HCT116 (cell line): ENCODE data around the gene VSTM2L. TPM values are rescaled to one million over a fixed set of nuclear protein-coding genes. Genes with fewer than 3 reads are reported as not detected.

Experiments used
- ATAC-seq: fragments of 200-7000 bp; cut with Tn5 transposase; 2 replicates; pipeline ENCODE4 v1.9.1; 2020; ENCODE audit warnings: mild to moderate bottlenecking, moderate library complexity
- BruUV-seq: library from RNA; stranded (reverse); fragments of 400-500 nt; replicated peaks from 2 replicates; lab custom pipeline; 2021; lab: Mats Ljungman, UMichigan
- CTCF ChIA-PET: fragments of 300-600 bp; sonication (Branson Sonifier 250); formaldehyde crosslinking; loops from one replicate; lab custom pipeline; 2021; ENCODE audit warnings: antibody characterized with exemption; lab: Charles Lee
- POLR2A ChIA-PET: fragments of 300-600, 350-600 bp; sonication (Branson Sonifier 250); formaldehyde crosslinking; loops from one replicate; lab custom pipeline; 2021; ENCODE audit warnings: antibody characterized with exemption; lab: Charles Lee
- RAD21 ChIA-PET, 2 experiments: fragments of 300-600 bp; sonication (Branson Sonifier 250); formaldehyde crosslinking; loops; one replicate each; lab custom pipeline; 2023; ENCODE audit warnings: low total read pairs in 2 of 2; ENCODE audit not compliant: uncharacterized antibody in 2 of 2, unreplicated experiment in 2 of 2, low non-redundant PET in 1 of 2; lab: Charles Lee
- DNase-seq: peaks from one replicate; pipeline ENCODE4 v3.0.0-alpha.2; 2010; ENCODE audit warnings: low read depth, low spot score
- H2AFZ ChIP-seq: fragments of 200-600 bp; shearing (Covaris generic), sonication (generic); 2 replicates; pipeline ENCODE4 v1.6.1; 2017; ENCODE audit warnings: low read depth, mixed run types, mixed read lengths, antibody characterized with exemption, low read length; ENCODE audit not compliant: poor library complexity, severe bottlenecking
- H3K27ac ChIP-seq: 2 replicates; pipeline ENCODE4 v1.5.1; 2012; ENCODE audit warnings: low read depth, low read length
- H3K27me3 ChIP-seq: fragments of 200-600 bp; sonication (generic); 2 replicates; pipeline ENCODE4 v1.6.1; 2016; ENCODE audit warnings: mixed run types, low read length, mixed read lengths; ENCODE audit not compliant: insufficient read depth
- H3K36me3 ChIP-seq, 2 experiments: fragments of 200-500 bp in 1 of 2; fragments of 200-600 bp in 1 of 2; sonication (Bioruptor generic) in 1 of 2; sonication (generic) in 1 of 2; 2 replicates each; pipeline versions ENCODE4 v1.5.1 to v1.6.1; 2014 to 2016; ENCODE audit warnings: low read length in 2 of 2, inconsistent platforms in 1 of 2, mixed read lengths in 1 of 2, mixed run types in 1 of 2; ENCODE audit not compliant: insufficient read depth in 2 of 2, control insufficient read depth in 1 of 2
- H3K4me1 ChIP-seq, 2 experiments: fragments of 200-600 bp in 1 of 2; sonication (generic) in 1 of 2; 2 replicates each; pipeline versions ENCODE4 v1.5.1 to v1.6.1; 2012 to 2017; ENCODE audit warnings: low read length in 2 of 2, inconsistent platforms in 1 of 2, mild to moderate bottlenecking in 1 of 2, mixed read lengths in 1 of 2, mixed run types in 1 of 2, moderate library complexity in 1 of 2; ENCODE audit not compliant: insufficient read depth in 2 of 2, control insufficient read depth in 1 of 2
- H3K4me2 ChIP-seq: fragments of 200-600 bp; sonication (generic); 2 replicates; pipeline ENCODE4 v1.6.1; 2017; ENCODE audit warnings: mixed run types, low read length, mixed read lengths
- H3K4me3 ChIP-seq, 2 experiments: fragments of 200-600 bp in 1 of 2; sonication (generic) in 1 of 2; replicated peaks in 1 of 2; 2 replicates each; pipeline ENCODE4 v1.5.1; 2011 to 2016; ENCODE audit warnings: low read length in 2 of 2, control low read depth in 1 of 2, low read depth in 1 of 2, mild to moderate bottlenecking in 1 of 2, mixed read lengths in 1 of 2, mixed run types in 1 of 2
- H3K79me2 ChIP-seq: fragments of 200-600 bp; sonication (generic); 2 replicates; pipeline ENCODE4 v1.6.1; 2017; ENCODE audit warnings: mild to moderate bottlenecking, mixed run types, low read length, moderate library complexity, mixed read lengths; ENCODE audit not compliant: insufficient read depth
- H3K9ac ChIP-seq: fragments of 200-600 bp; sonication (generic); 2 replicates; pipeline ENCODE4 v1.6.1; 2016; ENCODE audit warnings: low read length, mixed read lengths
- H3K9me2 ChIP-seq: fragments of 200-600 bp; sonication (generic), shearing (Covaris generic); 2 replicates; pipeline ENCODE4 v1.6.1; 2017; ENCODE audit warnings: mixed run types, mild to moderate bottlenecking, moderate library complexity; ENCODE audit not compliant: insufficient read depth
- H3K9me3 ChIP-seq, 2 experiments: fragments of 200-500 bp in 1 of 2; fragments of 200-600 bp in 1 of 2; sonication (Bioruptor generic) in 1 of 2; sonication (generic) in 1 of 2; 2 replicates each; pipeline ENCODE4 v1.6.1; 2014 to 2017; ENCODE audit warnings: low read length in 2 of 2, mixed read lengths in 2 of 2, inconsistent platforms in 1 of 2, low read depth in 1 of 2, mild to moderate bottlenecking in 1 of 2, mixed run types in 1 of 2, moderate library complexity in 1 of 2; ENCODE audit not compliant: control insufficient read depth in 1 of 2, insufficient read depth in 1 of 2
- H4K20me1 ChIP-seq: fragments of 200-600 bp; sonication (generic), shearing (Covaris generic); 2 replicates; pipeline ENCODE4 v1.6.1; 2017; ENCODE audit warnings: mixed run types, mild to moderate bottlenecking, moderate library complexity; ENCODE audit not compliant: insufficient read depth
- ATF3 ChIP-seq: IDR thresholded peaks from 2 replicates; pipeline ENCODE4 v1.6.1; 2012
- CBX3 ChIP-seq: IDR thresholded peaks from 2 replicates; pipeline ENCODE4 v1.6.1; 2012; ENCODE audit warnings: low read depth
- CEBPB ChIP-seq: IDR thresholded peaks from 2 replicates; pipeline ENCODE4 v1.6.1; 2012; ENCODE audit warnings: low read depth
- CTCF ChIP-seq, 3 experiments: fragments of 200-600 bp in 1 of 3; sonication (generic) in 1 of 3; IDR thresholded peaks in 2 of 3; conservative IDR thresholded peaks in 1 of 3; 2 replicates each; pipeline ENCODE4 v1.5.1; 2012 to 2017; ENCODE audit warnings: low read depth in 2 of 3, low read length in 2 of 3, antibody characterized with exemption in 1 of 3, borderline replicate concordance in 1 of 3, control low read depth in 1 of 3, mild to moderate bottlenecking in 1 of 3, mixed read lengths in 1 of 3, mixed run types in 1 of 3, moderate library complexity in 1 of 3; ENCODE audit not compliant: insufficient read depth in 1 of 3
- EGR1 ChIP-seq: IDR thresholded peaks from 2 replicates; pipeline ENCODE4 v1.6.1; 2012; ENCODE audit warnings: low read depth
- ELF1 ChIP-seq: IDR thresholded peaks from 2 replicates; pipeline ENCODE4 v1.6.1; 2012; ENCODE audit warnings: low read depth, borderline replicate concordance
- EZH2 ChIP-seq: fragments of 200-600 bp; sonication (generic); IDR thresholded peaks from 2 replicates; pipeline ENCODE4 v1.6.1; 2017; ENCODE audit warnings: antibody characterized with exemption, mixed run types
- EZH2phosphoT487 ChIP-seq: fragments of 200-600 bp; IDR thresholded peaks from 2 replicates; pipeline ENCODE4 v1.6.1; 2018; ENCODE audit warnings: antibody characterized with exemption, borderline replicate concordance
- JUND ChIP-seq: IDR thresholded peaks from 2 replicates; pipeline ENCODE4 v1.6.1; 2012
- MAX ChIP-seq: IDR thresholded peaks from 2 replicates; pipeline ENCODE4 v1.6.1; 2012
- POLR2AphosphoS5 ChIP-seq: IDR thresholded peaks from 2 replicates; pipeline ENCODE4 v1.6.1; 2011; ENCODE audit warnings: mild to moderate bottlenecking, low read depth, low read length, moderate library complexity
- RAD21 ChIP-seq: IDR thresholded peaks from 2 replicates; pipeline ENCODE4 v1.6.1; 2012; ENCODE audit warnings: low read depth, mild to moderate bottlenecking
- SIN3A ChIP-seq: IDR thresholded peaks from 2 replicates; pipeline ENCODE4 v1.6.1; 2012; ENCODE audit warnings: low read depth
- SP1 ChIP-seq: IDR thresholded peaks from 2 replicates; pipeline ENCODE4 v1.6.1; 2012; ENCODE audit warnings: low read depth
- TCF7L2 ChIP-seq: IDR thresholded peaks from 2 replicates; pipeline ENCODE4 v1.7.0; 2011; ENCODE audit warnings: borderline replicate concordance, inconsistent platforms; ENCODE audit not compliant: insufficient read depth, insufficient read length; ENCODE audit errors: extremely low read depth
- YY1 ChIP-seq: IDR thresholded peaks from 2 replicates; pipeline ENCODE4 v1.6.1; 2011; ENCODE audit warnings: low read length, low read depth, moderate library complexity, mild to moderate bottlenecking; ENCODE audit not compliant: insufficient replicate concordance; ENCODE audit errors: extremely low read depth
- ZBTB33 ChIP-seq: IDR thresholded peaks from 2 replicates; pipeline ENCODE4 v1.6.1; 2011; ENCODE audit warnings: mild to moderate bottlenecking, low read length, moderate library complexity; ENCODE audit not compliant: insufficient replicate concordance; ENCODE audit errors: extremely low read depth
- intact Hi-C: fragments of 100-400 bp; cut with micrococcal nuclease; formaldehyde crosslinking; loops from 2 replicates; pipeline ENCODE4 v1.10.0; 2022
- total RNA-seq: library from RNA; stranded (reverse); gene quantifications from one replicate; pipeline ENCODE4 v1.2.1, GENCODE V29; 2021; ENCODE audit not compliant: unreplicated experiment

Gene VSTM2L
- total RNA-seq, 1 experiment from 2014 or later: 0.69 TPM

GRCh38 chr20:37991908-37992307 lies 89.0 kb downstream of the VSTM2L start:
- Histone ChIP-seq H3K27me3 (no peaks in the 10 kb centered on the region), H3K9me3 (no peaks in the 10 kb centered on the region), H3K4me2 (no peak overlapping the region), H3K9ac (no peak overlapping the region), H3K36me3 (peaks cover 42 to 43% of the 10 kb centered on the region in 2 experiments; a peak in 3 of 4 replicates), H3K9me2 (no peaks in the 10 kb centered on the region), H2AFZ (no peak overlapping the region), H3K79me2 (no peaks in the 10 kb centered on the region), H4K20me1 (no peaks in the 10 kb centered on the region), H3K4me3 (no peak overlapping the region), H3K27ac (no peak overlapping the region), H3K4me1 (0 out of 4 replicates have a peak, but pooled peaks cover 0 to 3% of the 10 kb centered on the region in 2 experiments)
- ATAC-seq: no peak
- CTCF ChIA-PET: interaction anchor here (1.0 kb wide), 1 partner anchor 428 kb away, joined by 5 read pairs; no protein-coding TSS in a partner anchor
- intact Hi-C loops: loop anchor here (1.0 kb wide), 1 partner anchor 428 kb away; no protein-coding TSS in a partner anchor
- DNase-seq: no peak
- no peak for TF ChIP-seq SIN3A
- no peak for TF ChIP-seq CEBPB
- no peak for TF ChIP-seq RAD21
- TF ChIP-seq EZH2phosphoT487: no peak
- no peak for TF ChIP-seq SP1
- no peak for TF ChIP-seq ZBTB33
- no peak for TF ChIP-seq CTCF (IDR thresholded peaks at IDR 0.05 in 2 of 3, conservative IDR thresholded peaks at IDR 0.05 in 1 of 3; ENCODE audit: borderline replicate concordance in 1 of 3, insufficient read depth in 1 of 3, low read depth in 2 of 3, low read length in 2 of 3)
- TF ChIP-seq POLR2AphosphoS5: no peak
- TF ChIP-seq EGR1: no peak
- no peak for TF ChIP-seq JUND
- no peak for TF ChIP-seq TCF7L2
- no peak for TF ChIP-seq YY1
- TF ChIP-seq MAX: no peak
- no peak for TF ChIP-seq ATF3
- no peak for TF ChIP-seq CBX3
- TF ChIP-seq ELF1: no peak
- no peak for TF ChIP-seq EZH2
- RAD21 ChIA-PET: no interaction called here
- BruUV-seq: no TSS peak
- POLR2A ChIA-PET: no interaction called here
